ES-I3 (cell line): ENCODE measurements around the gene AQP1.

Experiments
- H3K36me3 ChIP-seq: 2 replicates; pipeline ENCODE4 v1.6.1; 2013; ENCODE audit warnings: mild to moderate bottlenecking, low read length, control low read depth, moderate library complexity; ENCODE audit not compliant: insufficient read depth
- H3K4me1 ChIP-seq: 2 replicates; pipeline ENCODE4 v1.6.1; 2013; ENCODE audit warnings: mild to moderate bottlenecking, control low read depth, low read length; ENCODE audit not compliant: insufficient read depth
- H3K9ac ChIP-seq: 2 replicates; pipeline ENCODE4 v1.6.1; 2013; ENCODE audit warnings: low read depth, mild to moderate bottlenecking, low read length, moderate library complexity
- H3K9me3 ChIP-seq: 2 replicates; pipeline ENCODE4 v1.6.1; 2013; ENCODE audit warnings: mild to moderate bottlenecking, low read length, moderate library complexity; ENCODE audit not compliant: control insufficient read depth, insufficient read depth

AQP1 gene

GRCh38 chr7:30896036-30896435 is 15.6 kb upstream of the AQP1 start:
- Histone ChIP-seq H3K4me1 (no peaks in the 10 kb centered on the region), H3K9me3 (no peaks in the 10 kb centered on the region), H3K9ac (no peak overlapping the region), H3K36me3 (no peaks in the 10 kb centered on the region)

- Histone ChIP-seq H3K36me3 (no peaks in the 10 kb centered on the region), H3K9me3 (no peaks in the 10 kb centered on the region), H3K4me1 (no peaks in the 10 kb centered on the region), H3K9ac (no peak overlapping the region)
Observed at GRCh38 chr7:30896783-30897637, 14.6 kb upstream of the AQP1 start.

- Histone ChIP-seq H3K9ac (no peak overlapping the region), H3K36me3 (no peaks in the 10 kb centered on the region), H3K9me3 (no peaks in the 10 kb centered on the region), H3K4me1 (no peaks in the 10 kb centered on the region)
Observed at GRCh38 chr7:30897770-30898169, 13.9 kb upstream of the AQP1 start.

GRCh38 chr7:30898411-30898810 is 13.2 kb upstream of the AQP1 start:
- H3K9me3 ChIP-seq, result no peaks in the 10 kb centered on the region
- no peaks in the 10 kb centered on the region for H3K4me1 ChIP-seq
- H3K9ac ChIP-seq, result no peak overlapping the region
- no peaks in the 10 kb centered on the region for H3K36me3 ChIP-seq

GRCh38 chr7:30899066-30899465 is 12.6 kb upstream of the AQP1 start:
- Histone ChIP-seq H3K9ac (no peak overlapping the region), H3K36me3 (no peaks in the 10 kb centered on the region), H3K9me3 (no peaks in the 10 kb centered on the region), H3K4me1 (no peaks in the 10 kb centered on the region)

- Histone ChIP-seq H3K9me3 (no peaks in the 10 kb centered on the region), H3K9ac (no peak overlapping the region), H3K4me1 (no peaks in the 10 kb centered on the region), H3K36me3 (no peaks in the 10 kb centered on the region)
Observed at GRCh38 chr7:30899630-30900029, 12.0 kb upstream of the AQP1 start.

GRCh38 chr7:30900053-30900452 is 11.6 kb upstream of the AQP1 start:
- no peaks in the 10 kb centered on the region for H3K4me1 ChIP-seq
- H3K9ac ChIP-seq, result no peak overlapping the region
- no peaks in the 10 kb centered on the region for H3K36me3 ChIP-seq
- no peaks in the 10 kb centered on the region for H3K9me3 ChIP-seq

GRCh38 chr7:30900803-30901362 is 10.8 kb upstream of the AQP1 start:
- no peaks in the 10 kb centered on the region for H3K4me1 ChIP-seq

GRCh38 chr7:30901856-30902255 is 9.8 kb upstream of the AQP1 start:
- Histone ChIP-seq H3K9ac (no peak overlapping the region), H3K4me1 (no peaks in the 10 kb centered on the region), H3K36me3 (no peaks in the 10 kb centered on the region), H3K9me3 (no peaks in the 10 kb centered on the region)

More at GRCh38 chr7:30900803-30901362, 10.8 kb upstream of the AQP1 start:
- Histone ChIP-seq H3K9me3 (no peaks in the 10 kb centered on the region), H3K36me3 (no peaks in the 10 kb centered on the region), H3K9ac (no peak overlapping the region)

GRCh38 chr7:30902466-30902865 is 9.2 kb upstream of the AQP1 start:
- Histone ChIP-seq H3K36me3 (no peaks in the 10 kb centered on the region), H3K9me3 (no peaks in the 10 kb centered on the region), H3K9ac (no peak overlapping the region), H3K4me1 (no peaks in the 10 kb centered on the region)

- Histone ChIP-seq H3K36me3 (no peaks in the 10 kb centered on the region), H3K9me3 (no peaks in the 10 kb centered on the region), H3K4me1 (no peaks in the 10 kb centered on the region), H3K9ac (no peak overlapping the region)
Observed at GRCh38 chr7:30903146-30903545, 8.5 kb upstream of the AQP1 start.

- Histone ChIP-seq H3K9ac (no peak overlapping the region), H3K4me1 (no peaks in the 10 kb centered on the region), H3K36me3 (no peaks in the 10 kb centered on the region), H3K9me3 (no peaks in the 10 kb centered on the region)
Observed at GRCh38 chr7:30904561-30904960, 7.1 kb upstream of the AQP1 start.

GRCh38 chr7:30905078-30906012 is 6.3 kb upstream of the AQP1 start:
- H3K36me3 ChIP-seq, result no peaks in the 10 kb centered on the region
- H3K9me3 ChIP-seq, result no peaks in the 10 kb centered on the region
- no peak overlapping the region for H3K9ac ChIP-seq
- H3K4me1 ChIP-seq, result no peaks in the 10 kb centered on the region

GRCh38 chr7:30906014-30906413 is 5.6 kb upstream of the AQP1 start:
- Histone ChIP-seq H3K9me3 (no peaks in the 10 kb centered on the region), H3K36me3 (no peaks in the 10 kb centered on the region), H3K4me1 (no peaks in the 10 kb centered on the region), H3K9ac (no peak overlapping the region)
